Spleen (tissue), 11 donors: ENCODE measurements around the gene TRIO. TPM values are rescaled to one million over a fixed set of nuclear protein-coding genes. Genes with fewer than 3 reads are reported as not detected.

Experiments
- DNase-seq: peaks from one replicate; pipeline ENCODE4 v3.0.0-alpha.2; 2020
- H3K27ac ChIP-seq, 8 donors: fragments of 200-600 bp; sonication (generic) in 7 of 8; 1 replicate in 4 of 8; 2 replicates in 4 of 8; pipeline versions ENCODE4 v1.5.0 to v1.8.0; 2016 to 2021; ENCODE audit warnings: inconsistent platforms in 4 of 8, mild to moderate bottlenecking in 4 of 8, moderate library complexity in 1 of 8
- H3K27me3 ChIP-seq, 7 donors: fragments of 200-600 bp; sonication (generic) in 6 of 7; replicated peaks in 1 of 7; 1 replicate in 4 of 7; 2 replicates in 3 of 7; pipeline versions ENCODE4 v1.5.0 to v1.8.0; 2016 to 2021; ENCODE audit warnings: inconsistent platforms in 3 of 7, mild to moderate bottlenecking in 1 of 7
- H3K36me3 ChIP-seq, 6 donors: fragments of 200-600 bp; sonication (generic) in 5 of 6; 1 replicate in 4 of 6; 2 replicates in 2 of 6; pipeline versions ENCODE4 v1.5.0 to v1.8.0; 2016 to 2021; ENCODE audit warnings: inconsistent platforms in 2 of 6
- H3K4me1 ChIP-seq, 6 donors: fragments of 200-600 bp; sonication (generic) in 5 of 6; 1 replicate in 3 of 6; 2 replicates in 3 of 6; pipeline versions ENCODE4 v1.5.0 to v1.8.0; 2016 to 2021; ENCODE audit warnings: inconsistent platforms in 3 of 6
- H3K4me3 ChIP-seq, 8 donors: fragments of 200-600 bp; sonication (generic) in 7 of 8; 1 replicate in 4 of 8; 2 replicates in 4 of 8; pipeline versions ENCODE4 v1.5.0 to v1.8.0; 2016 to 2021; ENCODE audit warnings: inconsistent platforms in 4 of 8, mild to moderate bottlenecking in 4 of 8, moderate library complexity in 2 of 8
- H3K9me3 ChIP-seq, 8 donors: fragments of 200-600 bp; sonication (generic) in 7 of 8; 1 replicate in 4 of 8; 2 replicates in 4 of 8; pipeline versions ENCODE4 v1.5.0 to v1.8.0; 2016 to 2021; ENCODE audit warnings: inconsistent platforms in 4 of 8
- POLR2A ChIP-seq, 3 donors: fragments of 450-650 bp; IDR thresholded peaks; one replicate each; pipeline ENCODE4 v1.5.1; 2017; ENCODE audit warnings: antibody characterized with exemption in 3 of 3, mild to moderate bottlenecking in 1 of 3
- POLR2AphosphoS5 ChIP-seq, 3 donors: sonication (generic); formaldehyde crosslinking; IDR thresholded peaks; one replicate each; pipeline ENCODE4 v1.5.1; 2017; ENCODE audit warnings: antibody characterized with exemption in 3 of 3
- WGBS, 5 donors: extraction: QIAGEN DNeasy Blood & Tissue Kit in 3 of 5; methylation state at CpG; one replicate each; pipeline versions ENCODE4 v1.1.5 to v1.1.7; 2013 to 2018; 5-methylcytosine and 5-hydroxymethylcytosine counted together
- intact Hi-C: fragments of 100-400 bp; cut with DNase I; formaldehyde crosslinking; loops from one replicate; pipeline ENCODE4 v1.15.0; 2023; ENCODE audit warnings: low total_unique reads
- polyA plus RNA-seq, 3 donors: library from polyadenylated mRNA; stranded (reverse); fragments of 200-250 nt; gene quantifications; one replicate each; pipeline ENCODE4 v1.2.1, GENCODE V29; 2013
- total RNA-seq, 7 donors: library from RNA; depleted of rRNA in 3 of 7; stranded (reverse); fragments of >200 nt in 3 of 7; fragmentation: NEBNext Ultra II Directional in 4 of 7; extraction: Animal tissue kit (Norgen Biotek cat#: 25700) in 4 of 7; gene quantifications; one replicate each; pipeline versions ENCODE4 v1.1.0 to v1.2.1, GENCODE V29; 2016 to 2021
- TF ChIP-seq, protein P1 (sequence below), 11 experiments: fragments of 200-600 bp in 7 of 11; fragments of 450-650 bp in 4 of 11; sonication (generic) in 4 of 11; IDR thresholded peaks in 8 of 11; conservative IDR thresholded peaks in 3 of 11; 1 replicate in 7 of 11; 2 replicates in 4 of 11; pipeline versions ENCODE4 v1.4.0 to v1.8.0; 2016 to 2021; ENCODE audit warnings: antibody characterized with exemption in 11 of 11, inconsistent platforms in 4 of 11, mild to moderate bottlenecking in 1 of 11
- donor health status: healthy with polysubstance abuse.
- donor health status: DM: no; HTN: no; CAD: no; lungs with moderate emphysema.
- donor health status: DM: no; HTN: no; CAD: no.
- donor health status: Bipolar disorder and iron deficiency.
- donor health status: healthy.
- donor health status: DM: no; HTN: no; CAD: no.
- donor health status: DM: yes; HTN: yes; CAD: no.

TRIO gene
- total and polyA plus RNA-seq, 10 donors = 21.5 to 280 (median 190) TPM

DNA sequence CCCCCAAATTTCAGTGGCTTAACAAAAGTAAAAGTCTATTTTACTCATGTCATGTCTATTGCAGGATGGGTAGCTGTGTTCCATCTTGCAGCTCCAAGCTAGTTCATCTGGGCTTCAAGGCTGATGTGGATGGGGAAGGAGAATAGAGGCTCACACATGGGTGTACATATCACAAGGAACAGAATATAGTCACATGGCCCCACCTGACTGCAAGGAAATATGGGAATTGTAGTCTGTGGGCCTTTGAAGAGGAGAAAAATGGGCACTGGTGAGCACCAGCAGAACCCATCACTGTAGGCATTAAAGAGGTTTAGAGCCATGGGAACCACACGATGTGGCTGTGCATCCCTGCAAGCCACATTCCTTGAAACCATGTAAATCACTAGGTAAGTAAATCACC lies 17.9 kb upstream of the TRIO start:
- H3K4me1 ChIP-seq = no peaks in the 10 kb centered on the region
- H3K36me3 ChIP-seq = no peaks in the 10 kb centered on the region
- no peak for DNase-seq
- TF ChIP-seq POLR2A (IDR thresholded peaks at IDR 0.05) (no peak), POLR2AphosphoS5 (IDR thresholded peaks at IDR 0.05) (no peak)
- TF ChIP-seq, protein P1, sequence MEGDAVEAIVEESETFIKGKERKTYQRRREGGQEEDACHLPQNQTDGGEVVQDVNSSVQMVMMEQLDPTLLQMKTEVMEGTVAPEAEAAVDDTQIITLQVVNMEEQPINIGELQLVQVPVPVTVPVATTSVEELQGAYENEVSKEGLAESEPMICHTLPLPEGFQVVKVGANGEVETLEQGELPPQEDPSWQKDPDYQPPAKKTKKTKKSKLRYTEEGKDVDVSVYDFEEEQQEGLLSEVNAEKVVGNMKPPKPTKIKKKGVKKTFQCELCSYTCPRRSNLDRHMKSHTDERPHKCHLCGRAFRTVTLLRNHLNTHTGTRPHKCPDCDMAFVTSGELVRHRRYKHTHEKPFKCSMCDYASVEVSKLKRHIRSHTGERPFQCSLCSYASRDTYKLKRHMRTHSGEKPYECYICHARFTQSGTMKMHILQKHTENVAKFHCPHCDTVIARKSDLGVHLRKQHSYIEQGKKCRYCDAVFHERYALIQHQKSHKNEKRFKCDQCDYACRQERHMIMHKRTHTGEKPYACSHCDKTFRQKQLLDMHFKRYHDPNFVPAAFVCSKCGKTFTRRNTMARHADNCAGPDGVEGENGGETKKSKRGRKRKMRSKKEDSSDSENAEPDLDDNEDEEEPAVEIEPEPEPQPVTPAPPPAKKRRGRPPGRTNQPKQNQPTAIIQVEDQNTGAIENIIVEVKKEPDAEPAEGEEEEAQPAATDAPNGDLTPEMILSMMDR (IDR thresholded peaks at IDR 0.05 in 8 of 11, conservative IDR thresholded peaks at IDR 0.05 in 3 of 11) = no peak
- intact Hi-C loops = no loop called here
- H3K27me3 ChIP-seq = no peaks in the 10 kb centered on the region
- no peak overlapping the region for H3K4me3 ChIP-seq
- no peaks in the 10 kb centered on the region for H3K9me3 ChIP-seq
- 71 to 93% (median 87%) methylated on average over 1 of the region's 1 CpG for WGBS, 5 donors
- H3K27ac ChIP-seq = no peak overlapping the region

DNA sequence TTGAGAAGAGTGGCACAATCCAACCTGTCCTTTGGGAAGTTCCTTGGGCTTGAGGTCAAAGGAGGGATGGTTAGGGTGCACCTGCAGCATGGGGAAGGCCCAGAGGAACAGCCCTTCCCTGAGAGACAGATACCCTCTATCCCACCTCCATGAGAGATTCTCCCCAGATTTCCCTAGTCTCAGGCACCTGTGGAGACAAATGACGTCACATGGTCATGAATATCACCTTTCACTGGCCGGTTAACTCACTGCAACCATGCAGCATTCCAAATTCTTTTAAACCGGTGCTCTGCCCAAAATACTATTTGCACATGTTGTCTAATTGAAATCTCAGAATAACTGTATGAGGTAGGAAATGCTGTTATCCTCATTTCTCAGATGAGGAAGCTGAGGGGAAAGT lies 15.6 kb upstream of the TRIO start:
- no peak for DNase-seq
- H3K27ac ChIP-seq = no peak overlapping the region
- TF ChIP-seq POLR2A (IDR thresholded peaks at IDR 0.05) (no peak), POLR2AphosphoS5 (IDR thresholded peaks at IDR 0.05) (no peak)
- TF ChIP-seq, protein P1 (IDR thresholded peaks at IDR 0.05 in 8 of 11, conservative IDR thresholded peaks at IDR 0.05 in 3 of 11) = no peak

DNA sequence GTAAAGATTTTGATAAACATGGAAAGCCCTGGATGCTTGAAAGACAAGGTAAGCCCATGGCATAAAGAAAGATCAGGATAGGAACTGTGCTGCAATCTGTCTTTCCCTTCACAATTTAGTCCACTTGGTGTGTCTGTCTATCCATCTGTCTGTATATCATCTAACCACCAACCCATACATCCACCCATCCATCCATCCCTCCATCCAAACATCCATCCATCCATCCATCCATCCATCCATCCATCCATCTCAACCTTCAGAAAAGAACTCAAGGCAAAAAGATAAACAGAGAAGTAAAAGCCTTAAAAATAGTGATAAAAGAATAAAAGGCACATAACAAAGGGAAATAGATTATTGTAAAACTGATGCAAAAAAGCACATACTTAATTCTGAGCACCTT lies 15.1 kb upstream of the TRIO start:
- Histone ChIP-seq H3K9me3 (no peaks in the 10 kb centered on the region), H3K27me3 (no peaks in the 10 kb centered on the region), H3K27ac (no peak overlapping the region), H3K4me1 (no peaks in the 10 kb centered on the region), H3K36me3 (no peaks in the 10 kb centered on the region), H3K4me3 (no peak overlapping the region)
- no peak for DNase-seq
- TF ChIP-seq POLR2A (IDR thresholded peaks at IDR 0.05) (no peak), POLR2AphosphoS5 (IDR thresholded peaks at IDR 0.05) (no peak)
- TF ChIP-seq, protein P1 (IDR thresholded peaks at IDR 0.05 in 8 of 11, conservative IDR thresholded peaks at IDR 0.05 in 3 of 11) = no peak
- intact Hi-C loops = no loop called here

More for the DNA sequence above, 15.6 kb upstream of the TRIO start:
- intact Hi-C loops = no loop called here
- no peaks in the 10 kb centered on the region for H3K4me1 ChIP-seq
- 72 to 79% (median 73%) methylated on average over 3 of the region's 3 CpGs for whole genome bisulfite sequencing, 5 donors
- H3K9me3 ChIP-seq = no peaks in the 10 kb centered on the region
- H3K27me3 ChIP-seq = no peaks in the 10 kb centered on the region
- H3K4me3 ChIP-seq = no peak overlapping the region
- no peaks in the 10 kb centered on the region for H3K36me3 ChIP-seq

DNA sequence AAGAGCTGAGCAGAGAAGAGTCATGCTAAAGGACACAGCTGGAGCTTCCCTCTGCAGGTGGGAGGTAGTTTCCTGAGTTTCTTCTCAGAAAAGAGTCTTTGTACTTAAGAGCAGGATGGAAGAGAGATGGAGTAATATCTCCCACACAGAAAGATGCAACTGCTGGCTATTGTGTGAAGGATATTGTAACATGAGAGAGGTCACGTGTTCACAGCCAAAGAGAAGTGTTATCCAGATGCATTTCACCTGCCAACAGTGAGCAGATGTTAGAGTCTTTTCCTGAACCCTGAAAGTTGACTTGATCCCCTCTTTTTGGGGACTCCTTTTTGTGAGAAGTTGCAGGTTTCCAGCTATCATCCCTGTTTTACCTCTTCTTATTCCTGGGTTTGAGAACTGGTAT lies 14.0 kb upstream of the TRIO start:
- H3K27me3 ChIP-seq = no peaks in the 10 kb centered on the region
- TF ChIP-seq, protein P1 (IDR thresholded peaks at IDR 0.05 in 8 of 11, conservative IDR thresholded peaks at IDR 0.05 in 3 of 11) = no peak
- TF ChIP-seq POLR2AphosphoS5 (IDR thresholded peaks at IDR 0.05) = no peak
- no peak for TF ChIP-seq POLR2A (IDR thresholded peaks at IDR 0.05)
- H3K27ac ChIP-seq = no peak overlapping the region
- DNase-seq = no peak
- H3K4me1 ChIP-seq = no peaks in the 10 kb centered on the region
- no peak overlapping the region for H3K4me3 ChIP-seq
- intact Hi-C loops = no loop called here
- H3K9me3 ChIP-seq = no peaks in the 10 kb centered on the region
- H3K36me3 ChIP-seq = no peaks in the 10 kb centered on the region
- WGBS, 5 donors = 39 to 70% (median 53%) methylated on average over 1 of the region's 1 CpG
